Sciatic nerve (tissue), 1 donor: ENCODE results near the gene ADAMTS14. TPM values are rescaled to one million over a fixed set of nuclear protein-coding genes. Genes with fewer than 3 reads are reported as not detected.

ENCODE experiments used
- total RNA-seq: library from RNA; stranded (reverse); fragmentation: NEBNext Ultra II Directional; extraction: Animal tissue kit (Norgen Biotek cat#: 25700); gene quantifications from one replicate; pipeline ENCODE4 v1.2.1, GENCODE V29; 2021
- donor health status: DM: no; HTN: no; CAD: no.

ADAMTS14 gene
- total RNA-seq, 1 donor from 2014 or later, result 3.1 TPM

Other genes with a start within 250 kb of the ADAMTS14 start
- gene NODAL, start 230.8 kb upstream of the ADAMTS14 start, total RNA-seq, result not detected
- 7.8 TPM for gene PALD1, start 193.7 kb upstream of the ADAMTS14 start, total RNA-seq
- gene PRF1, start 69.8 kb upstream of the ADAMTS14 start, total RNA-seq, result 7.6 TPM
- not detected for gene TBATA, start 112.9 kb downstream of the ADAMTS14 start, total RNA-seq
- gene SGPL1, start 143.4 kb downstream of the ADAMTS14 start, total RNA-seq, result 44.6 TPM
- gene PCBD1, start 216.1 kb downstream of the ADAMTS14 start, total RNA-seq, result 41.1 TPM